ENCODE measurements around the gene SIRT7.
A peak's percentile ranks its signal among the peaks of the same experiment; 100 is the strongest.

Gene SIRT7

DNA sequence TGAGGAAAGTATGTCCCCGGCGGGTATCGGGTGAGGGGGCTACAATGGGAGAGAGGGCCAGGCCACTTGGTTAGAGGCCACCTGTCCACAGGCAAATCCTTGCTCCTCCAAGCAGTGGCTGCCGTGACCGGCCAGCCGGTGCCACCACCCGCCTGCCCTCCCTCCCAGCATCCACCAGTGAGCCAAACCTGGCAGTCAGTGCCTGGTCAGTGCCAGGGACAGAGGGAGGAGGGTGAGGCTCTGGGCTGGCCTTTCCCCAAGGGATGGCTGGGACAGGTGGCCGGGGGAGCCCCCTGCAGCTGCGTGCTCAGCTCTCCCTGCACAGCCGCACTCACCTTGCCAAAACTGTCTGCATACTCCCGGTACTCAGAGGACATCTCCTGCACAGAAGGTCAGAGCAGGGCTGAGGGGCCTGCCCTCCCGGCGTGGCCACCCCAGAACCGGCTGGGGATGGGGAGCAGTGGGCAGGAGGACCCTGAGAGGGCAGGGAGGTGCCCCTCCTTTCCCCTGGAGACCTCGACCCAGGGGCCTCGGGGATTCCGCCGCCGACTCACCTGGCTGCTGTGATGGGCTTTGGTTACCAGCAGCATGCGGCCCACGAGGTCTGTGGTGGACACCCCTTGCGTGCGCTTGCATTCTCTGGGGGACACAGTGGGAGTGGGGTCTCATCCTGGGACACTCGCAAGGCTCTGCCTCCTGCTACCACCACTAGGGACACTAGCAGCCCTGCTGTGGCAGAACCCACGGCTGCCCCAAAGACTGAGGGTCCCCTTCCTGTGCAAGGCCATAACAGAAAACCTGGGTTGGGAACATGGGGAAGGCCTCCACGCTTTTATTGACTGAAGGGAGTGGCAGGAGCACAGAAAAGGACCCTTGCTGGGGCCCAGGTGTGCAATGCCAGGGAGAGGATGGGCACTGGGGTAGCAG is 10.5 kb downstream of the SIRT7 start:
- Histone ChIP-seq H3K9me3 (replicated peaks in 1 of 2; ENCODE audit: control insufficient read depth in 2 of 2, insufficient read depth in 1 of 2, low read depth in 1 of 2, low read length in 2 of 2) (no peaks in the 10 kb centered on the region), H2BK12ac (ENCODE audit: low read length) (no peak overlapping the region), H4K91ac (ENCODE audit: low read depth, low read length, poor library complexity) (no peak overlapping the region), H2BK15ac (ENCODE audit: low read length) (no peak overlapping the region), H4K8ac (ENCODE audit: low read depth, low read length) (no peak overlapping the region), H3K4me1 (ENCODE audit: control insufficient read depth in 2 of 2, insufficient read depth in 1 of 2, low read depth in 1 of 2, low read length in 2 of 2) (peaks cover 4 to 10% of the 10 kb centered on the region in 2 donors), H3K4ac (ENCODE audit: low read length) (peak overlapping the region; percentile 53), H3K36me3 (replicated peaks in 1 of 2; ENCODE audit: control insufficient read depth in 2 of 2, insufficient read depth in 2 of 2, low read length in 2 of 2) (peaks cover 18 to 66% of the 10 kb centered on the region in 2 donors), H2BK120ac (ENCODE audit: low read depth, low read length) (no peak overlapping the region), H3K18ac (ENCODE audit: low read length) (no peak overlapping the region), H2BK5ac (ENCODE audit: low read length) (no peak overlapping the region), H3K79me1 (ENCODE audit: low read depth, low read length) (peaks cover 5% of the 10 kb centered on the region), H3K4me2 (ENCODE audit: insufficient read depth, low read length, poor library complexity, severe bottlenecking) (no peak overlapping the region), H3K27me3 (ENCODE audit: control insufficient read depth in 3 of 3, insufficient read depth in 3 of 3, low read depth in 1 of 3, low read length in 3 of 3) (peaks cover 0 to 7% (median 0%) of the 10 kb centered on the region in 3 experiments), H3K4me3 (ENCODE audit: low read length in 2 of 2) (no peak overlapping the region), H3K23ac (ENCODE audit: low read depth, low read length, poor library complexity) (no peak overlapping the region), H3K9ac (ENCODE audit: low read depth, low read length, poor library complexity) (no peak overlapping the region), H3K14ac (ENCODE audit: low read length) (no peak overlapping the region), H2AK5ac (ENCODE audit: low read depth, low read length) (no peak overlapping the region), H2AFZ (ENCODE audit: low read length) (no peak overlapping the region), H3K27ac (replicated peaks; ENCODE audit: low read length) (no peak overlapping the region)
- DNase-seq (ENCODE audit: low spot score), result no peak
- no CpG with 5 or more reads among the region's 26 CpGs for WGBS, 2 donors (ENCODE audit: extremely low coverage in 2 of 2, insufficient read length in 2 of 2, insufficient replicate concordance in 1 of 2)

- Histone ChIP-seq H3K23ac (ENCODE audit: low read depth, low read length, poor library complexity) (no peak overlapping the region), H3K14ac (ENCODE audit: low read length) (no peak overlapping the region), H2AFZ (ENCODE audit: low read length) (no peak overlapping the region), H2BK15ac (ENCODE audit: low read length) (no peak overlapping the region), H2BK5ac (ENCODE audit: low read length) (no peak overlapping the region), H3K9me3 (replicated peaks in 1 of 2; ENCODE audit: control insufficient read depth in 2 of 2, insufficient read depth in 1 of 2, low read depth in 1 of 2, low read length in 2 of 2) (no peaks in the 10 kb centered on the region), H3K4me3 (ENCODE audit: low read length in 2 of 2) (no peak overlapping the region), H3K18ac (ENCODE audit: low read length) (no peak overlapping the region), H3K4me1 (ENCODE audit: control insufficient read depth in 2 of 2, insufficient read depth in 1 of 2, low read depth in 1 of 2, low read length in 2 of 2) (peaks cover 6 to 10% of the 10 kb centered on the region in 2 donors), H3K4me2 (ENCODE audit: insufficient read depth, low read length, poor library complexity, severe bottlenecking) (no peak overlapping the region), H4K8ac (ENCODE audit: low read depth, low read length) (no peak overlapping the region), H2BK120ac (ENCODE audit: low read depth, low read length) (no peak overlapping the region), H4K91ac (ENCODE audit: low read depth, low read length, poor library complexity) (no peak overlapping the region), H3K27ac (replicated peaks; ENCODE audit: low read length) (no peak overlapping the region), H3K79me1 (ENCODE audit: low read depth, low read length) (peaks cover 7% of the 10 kb centered on the region), H3K9ac (ENCODE audit: low read depth, low read length, poor library complexity) (no peak overlapping the region), H2AK5ac (ENCODE audit: low read depth, low read length) (no peak overlapping the region), H3K36me3 (replicated peaks in 1 of 2; ENCODE audit: control insufficient read depth in 2 of 2, insufficient read depth in 2 of 2, low read length in 2 of 2) (peaks cover 17 to 57% of the 10 kb centered on the region in 2 donors), H3K4ac (ENCODE audit: low read length) (no peak overlapping the region), H2BK12ac (ENCODE audit: low read length) (no peak overlapping the region), H3K27me3 (ENCODE audit: control insufficient read depth in 3 of 3, insufficient read depth in 3 of 3, low read depth in 1 of 3, low read length in 3 of 3) (peaks cover 0 to 14% (median 2%) of the 10 kb centered on the region in 3 experiments)
- no peak for DNase-seq (ENCODE audit: low spot score)
- no CpG with 5 or more reads among the region's 15 CpGs for WGBS, 2 donors (ENCODE audit: extremely low coverage in 2 of 2, insufficient read length in 2 of 2, insufficient replicate concordance in 1 of 2)
Observed at GRCh38 chr17:81906476-81907218, 11.3 kb downstream of the SIRT7 start.

DNA sequence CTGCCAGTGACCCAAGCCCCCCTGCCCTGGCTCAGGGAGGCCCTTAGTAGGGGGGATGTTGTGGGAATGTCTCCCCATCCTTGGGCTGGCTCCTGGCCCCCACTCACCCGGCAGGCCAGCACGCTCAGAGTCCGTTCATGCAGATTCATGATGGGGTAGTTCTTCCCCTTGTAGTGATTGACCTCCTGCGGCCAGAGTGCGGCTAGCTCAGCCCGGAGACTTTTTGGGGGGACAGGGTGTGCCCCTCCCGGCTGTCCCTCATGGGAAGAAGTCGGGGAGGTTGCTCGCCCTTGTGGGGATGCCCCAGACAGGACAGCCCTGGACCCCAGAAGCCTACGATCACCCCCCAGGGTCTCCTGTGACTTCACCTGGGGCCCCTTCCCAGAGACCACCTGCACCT is 12.0 kb downstream of the SIRT7 start:
- Histone ChIP-seq H3K36me3 (replicated peaks in 1 of 2; ENCODE audit: control insufficient read depth in 2 of 2, insufficient read depth in 2 of 2, low read length in 2 of 2) (peaks cover 17 to 63% of the 10 kb centered on the region in 2 donors), H3K4ac (ENCODE audit: low read length) (no peak overlapping the region), H3K14ac (ENCODE audit: low read length) (no peak overlapping the region), H4K8ac (ENCODE audit: low read depth, low read length) (no peak overlapping the region), H2AFZ (ENCODE audit: low read length) (no peak overlapping the region), H3K9me3 (replicated peaks in 1 of 2; ENCODE audit: control insufficient read depth in 2 of 2, insufficient read depth in 1 of 2, low read depth in 1 of 2, low read length in 2 of 2) (no peaks in the 10 kb centered on the region), H2AK5ac (ENCODE audit: low read depth, low read length) (no peak overlapping the region), H3K79me1 (ENCODE audit: low read depth, low read length) (peaks cover 8% of the 10 kb centered on the region), H2BK12ac (ENCODE audit: low read length) (no peak overlapping the region), H3K23ac (ENCODE audit: low read depth, low read length, poor library complexity) (no peak overlapping the region), H2BK5ac (ENCODE audit: low read length) (no peak overlapping the region), H2BK15ac (ENCODE audit: low read length) (no peak overlapping the region), H3K18ac (ENCODE audit: low read length) (no peak overlapping the region), H2BK120ac (ENCODE audit: low read depth, low read length) (no peak overlapping the region), H3K27me3 (ENCODE audit: control insufficient read depth in 3 of 3, insufficient read depth in 3 of 3, low read depth in 1 of 3, low read length in 3 of 3) (peaks cover 0 to 21% (median 4%) of the 10 kb centered on the region in 3 experiments), H3K4me2 (ENCODE audit: insufficient read depth, low read length, poor library complexity, severe bottlenecking) (no peak overlapping the region), H3K27ac (replicated peaks; ENCODE audit: low read length) (no peak overlapping the region), H3K9ac (ENCODE audit: low read depth, low read length, poor library complexity) (no peak overlapping the region), H3K4me1 (ENCODE audit: control insufficient read depth in 2 of 2, insufficient read depth in 1 of 2, low read depth in 1 of 2, low read length in 2 of 2) (peaks cover 9 to 10% of the 10 kb centered on the region in 2 donors), H3K4me3 (ENCODE audit: low read length in 2 of 2) (no peak overlapping the region), H4K91ac (ENCODE audit: low read depth, low read length, poor library complexity) (no peak overlapping the region)
- DNase-seq (ENCODE audit: low spot score), result no peak
- WGBS, 2 donors (ENCODE audit: extremely low coverage in 2 of 2, insufficient read length in 2 of 2, insufficient replicate concordance in 1 of 2), result no CpG with 5 or more reads among the region's 10 CpGs

DNA sequence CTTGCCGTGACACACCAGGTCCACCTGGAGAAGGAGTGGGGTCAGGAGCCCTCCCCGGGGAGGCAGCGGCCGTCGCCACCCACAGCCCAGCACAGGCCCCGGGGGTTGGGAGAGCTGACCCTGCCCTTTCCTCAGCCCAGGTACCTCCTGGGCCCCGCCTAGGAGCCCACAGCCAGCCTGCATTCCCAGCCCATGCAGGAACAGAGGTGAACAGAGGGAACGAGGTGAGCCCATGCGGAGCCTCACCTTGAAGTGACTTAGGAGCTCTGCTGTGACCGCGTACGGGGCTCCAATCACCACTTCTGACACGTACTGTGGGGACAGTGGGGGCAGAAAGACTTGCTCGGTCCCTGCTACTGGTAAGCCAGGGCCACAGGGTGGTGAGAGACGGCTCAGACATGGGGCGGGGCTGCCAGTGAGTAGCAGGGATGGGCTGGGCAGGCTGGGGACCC is 12.5 kb downstream of the SIRT7 start:
- H4K91ac ChIP-seq (ENCODE audit: low read depth, low read length, poor library complexity), result no peak overlapping the region
- no peak overlapping the region for H2BK120ac ChIP-seq (ENCODE audit: low read depth, low read length)
- H3K36me3 ChIP-seq (replicated peaks in 1 of 2; ENCODE audit: control insufficient read depth in 2 of 2, insufficient read depth in 2 of 2, low read length in 2 of 2), result peaks cover 21 to 69% of the 10 kb centered on the region in 2 donors
- WGBS, 2 donors (ENCODE audit: extremely low coverage in 2 of 2, insufficient read length in 2 of 2, insufficient replicate concordance in 1 of 2), result no CpG with 5 or more reads among the region's 16 CpGs
- H2BK5ac ChIP-seq (ENCODE audit: low read length), result peak overlapping the region; percentile 5
- no peak for DNase-seq (ENCODE audit: low spot score)
- no peak overlapping the region for H3K14ac ChIP-seq (ENCODE audit: low read length)
- no peak overlapping the region for H2AK5ac ChIP-seq (ENCODE audit: low read depth, low read length)
- no peak overlapping the region for H3K18ac ChIP-seq (ENCODE audit: low read length)
- peaks cover 10% of the 10 kb centered on the region for H3K79me1 ChIP-seq (ENCODE audit: low read depth, low read length)
- peaks cover 9% of the 10 kb centered on the region in 2 donors for H3K4me1 ChIP-seq (ENCODE audit: control insufficient read depth in 2 of 2, insufficient read depth in 1 of 2, low read depth in 1 of 2, low read length in 2 of 2)
- H3K27me3 ChIP-seq (ENCODE audit: control insufficient read depth in 3 of 3, insufficient read depth in 3 of 3, low read depth in 1 of 3, low read length in 3 of 3), result peaks cover 0 to 25% (median 4%) of the 10 kb centered on the region in 3 experiments
- no peak overlapping the region for H2BK15ac ChIP-seq (ENCODE audit: low read length)
- H3K4me2 ChIP-seq (ENCODE audit: insufficient read depth, low read length, poor library complexity, severe bottlenecking), result no peak overlapping the region
- H2AFZ ChIP-seq (ENCODE audit: low read length), result no peak overlapping the region
- H3K4ac ChIP-seq (ENCODE audit: low read length), result no peak overlapping the region
- no peak overlapping the region for H3K9ac ChIP-seq (ENCODE audit: low read depth, low read length, poor library complexity)
- H3K23ac ChIP-seq (ENCODE audit: low read depth, low read length, poor library complexity), result no peak overlapping the region
- no peak overlapping the region for H4K8ac ChIP-seq (ENCODE audit: low read depth, low read length)
- H2BK12ac ChIP-seq (ENCODE audit: low read length), result no peak overlapping the region
- H3K4me3 ChIP-seq (ENCODE audit: low read length in 2 of 2), result no peak overlapping the region
- H3K9me3 ChIP-seq (replicated peaks in 1 of 2; ENCODE audit: control insufficient read depth in 2 of 2, insufficient read depth in 1 of 2, low read depth in 1 of 2, low read length in 2 of 2), result no peaks in the 10 kb centered on the region
- no peak overlapping the region for H3K27ac ChIP-seq (replicated peaks; ENCODE audit: low read length)
